SK-N-SH (cell line): ENCODE results near the gene CDKN3. TPM values are rescaled to one million over a fixed set of nuclear protein-coding genes. Genes with fewer than 3 reads are reported as not detected.

Experiments
- CTCF ChIA-PET: fragments of 300-600, 350-600 bp; formaldehyde crosslinking; extraction: SDS; loops from one replicate; lab custom pipeline; 2021; lab: Yijun Ruan, JAX
- POLR2A ChIA-PET: fragments of 350-600 bp; sonication (Branson Sonifier 250); formaldehyde crosslinking; extraction: SDS; loops from one replicate; lab custom pipeline; 2020; ENCODE audit warnings: antibody characterized with exemption, inconsistent platforms; lab: Yijun Ruan, JAX
- DNase-seq: peaks from one replicate; pipeline ENCODE4 v3.0.0; 2012
- H2AFZ ChIP-seq: fragments of 200-600 bp; sonication (generic); 2 replicates; pipeline ENCODE4 v1.8.1; 2016; ENCODE audit warnings: antibody characterized with exemption, mild to moderate bottlenecking, low read depth
- H3F3A ChIP-seq: fragments of 200-600 bp; sonication (generic); replicated peaks from 2 replicates; pipeline ENCODE3; 2016; ENCODE audit warnings: antibody characterized with exemption, mild to moderate bottlenecking; ENCODE audit not compliant: insufficient read depth
- H3K27ac ChIP-seq, 2 experiments: fragments of 200-500 bp in 1 of 2; fragments of 200-600 bp in 1 of 2; sonication (Bioruptor generic) in 1 of 2; sonication (generic), shearing (Covaris generic) in 1 of 2; 2 replicates each; pipeline versions ENCODE4 v1.5.1 to v1.6.1; 2014 to 2016; ENCODE audit warnings: low read depth in 2 of 2, inconsistent platforms in 1 of 2, low read length in 1 of 2, mild to moderate bottlenecking in 1 of 2, mixed read lengths in 1 of 2
- H3K27me3 ChIP-seq: fragments of 200-600 bp; sonication (generic), shearing (Covaris generic); 2 replicates; pipeline ENCODE4 v1.6.1; 2016; ENCODE audit warnings: mixed run types; ENCODE audit not compliant: insufficient read depth
- H3K36me3 ChIP-seq, 2 experiments: fragments of 200-500 bp in 1 of 2; fragments of 200-600 bp in 1 of 2; sonication (Bioruptor generic) in 1 of 2; sonication (generic) in 1 of 2; replicated peaks in 1 of 2; 2 replicates each; pipeline versions ENCODE3 to v1.5.1; 2014 to 2016; ENCODE audit warnings: low read length in 1 of 2, mild to moderate bottlenecking in 1 of 2; ENCODE audit not compliant: insufficient read depth in 2 of 2, control insufficient read depth in 1 of 2
- H3K4me1 ChIP-seq, 2 experiments: fragments of 200-500 bp in 1 of 2; fragments of 200-600 bp in 1 of 2; sonication (Bioruptor generic) in 1 of 2; sonication (generic), shearing (Covaris generic) in 1 of 2; 2 replicates each; pipeline versions ENCODE4 v1.5.1 to v1.6.1; 2014 to 2016; ENCODE audit warnings: low read depth in 1 of 2, low read length in 1 of 2, mixed run types in 1 of 2; ENCODE audit not compliant: insufficient read depth in 2 of 2, control insufficient read depth in 1 of 2
- H3K4me2 ChIP-seq: fragments of 200-600 bp; sonication (generic), shearing (Covaris generic); 2 replicates; pipeline ENCODE4 v1.6.1; 2017; ENCODE audit warnings: mixed run types
- H3K4me3 ChIP-seq, 2 experiments: fragments of 200-500 bp in 1 of 2; fragments of 200-600 bp in 1 of 2; sonication (Bioruptor generic) in 1 of 2; sonication (generic), shearing (Covaris generic) in 1 of 2; 2 replicates each; pipeline versions ENCODE4 v1.5.1 to v1.8.1; 2014 to 2016; ENCODE audit warnings: low read depth in 2 of 2, inconsistent platforms in 1 of 2, low read length in 1 of 2, mild to moderate bottlenecking in 1 of 2, mixed read lengths in 1 of 2, moderate library complexity in 1 of 2
- H3K79me2 ChIP-seq: fragments of 200-600 bp; sonication (generic); 2 replicates; pipeline ENCODE4 v1.8.1; 2017; ENCODE audit warnings: mild to moderate bottlenecking; ENCODE audit not compliant: insufficient read depth
- H3K9ac ChIP-seq: fragments of 200-600 bp; sonication (generic); 2 replicates; pipeline ENCODE4 v1.6.1; 2017; ENCODE audit warnings: mixed run types
- H3K9me2 ChIP-seq: fragments of 200-600 bp; sonication (generic); 2 replicates; pipeline ENCODE4 v1.6.1; 2017; ENCODE audit warnings: mixed run types
- H3K9me3 ChIP-seq: fragments of 200-600 bp; sonication (generic); 2 replicates; pipeline ENCODE4 v1.6.1; 2017; ENCODE audit warnings: mixed run types, mild to moderate bottlenecking, moderate library complexity
- H4K20me1 ChIP-seq: fragments of 200-600 bp; sonication (generic); 2 replicates; pipeline ENCODE4 v1.6.1; 2017; ENCODE audit warnings: mild to moderate bottlenecking, mixed run types; ENCODE audit not compliant: insufficient read depth
- CHD2 ChIP-seq: fragments of 150-350 bp; IDR thresholded peaks from 2 replicates; pipeline ENCODE4 v1.6.1; 2018; ENCODE audit warnings: low read length; ENCODE audit not compliant: partially characterized antibody
- CTCF ChIP-seq: fragments of 200-600 bp; sonication (generic); IDR thresholded peaks from 2 replicates; pipeline ENCODE4 v1.6.1; 2017; ENCODE audit warnings: antibody characterized with exemption, mild to moderate bottlenecking, moderate library complexity
- EZH2phosphoT487 ChIP-seq: fragments of 200-600 bp; sonication (generic); IDR thresholded peaks from 2 replicates; pipeline ENCODE4 v1.6.1; 2017; ENCODE audit warnings: low read depth, mixed run types, mild to moderate bottlenecking, antibody characterized with exemption, moderate library complexity, borderline replicate concordance
- FOSL2 ChIP-seq: IDR thresholded peaks from 2 replicates; pipeline ENCODE4 v1.4.0; 2012; ENCODE audit warnings: low read depth, mild to moderate bottlenecking, moderate library complexity, borderline replicate concordance
- FOXJ3 ChIP-seq: sonication (generic); formaldehyde crosslinking; IDR thresholded peaks from 2 replicates; pipeline ENCODE4 v1.5.1; 2020; ENCODE audit warnings: mild to moderate bottlenecking, missing genetic modification reagents
- GATA2 ChIP-seq: sonication (generic); formaldehyde crosslinking; IDR thresholded peaks from 2 replicates; pipeline ENCODE4 v1.5.0; 2020; ENCODE audit warnings: mild to moderate bottlenecking, missing genetic modification reagents
- JUND ChIP-seq: IDR thresholded peaks from 2 replicates; pipeline ENCODE4 v1.4.0; 2012
- MXI1 ChIP-seq: IDR thresholded peaks from 2 replicates; pipeline ENCODE4 v1.6.1; 2012; ENCODE audit warnings: mild to moderate bottlenecking, low read depth, low read length, improper control_type of control experiment
- NRF1 ChIP-seq: IDR thresholded peaks from 2 replicates; pipeline ENCODE4 v1.6.1; 2012; ENCODE audit warnings: low read depth, mild to moderate bottlenecking, low read length
- PBX3 ChIP-seq: IDR thresholded peaks from 2 replicates; pipeline ENCODE4; 2012
- POLR2AphosphoS5 ChIP-seq: IDR thresholded peaks from 2 replicates; pipeline ENCODE4 v1.6.1; 2012; ENCODE audit warnings: low read depth, low read length
- RAD21 ChIP-seq: IDR thresholded peaks from 2 replicates; pipeline ENCODE4 v1.6.1; 2012; ENCODE audit warnings: mild to moderate bottlenecking, low read length
- RCOR1 ChIP-seq: fragments of 150-350 bp; IDR thresholded peaks from 2 replicates; pipeline ENCODE4 v1.6.1; 2017; ENCODE audit warnings: antibody characterized with exemption, low read length
- REST ChIP-seq: IDR thresholded peaks from 2 replicates; pipeline ENCODE4 v1.6.1; 2012; ENCODE audit warnings: mild to moderate bottlenecking, low read depth, low read length, moderate library complexity
- RFX5 ChIP-seq: IDR thresholded peaks from 2 replicates; pipeline ENCODE4 v1.6.1; 2012; ENCODE audit warnings: mild to moderate bottlenecking, improper control_type of control experiment, low read length
- SMC3 ChIP-seq: IDR thresholded peaks from 2 replicates; pipeline ENCODE4 v1.6.1; 2012; ENCODE audit warnings: low read depth, low read length, improper control_type of control experiment
- USF1 ChIP-seq: IDR thresholded peaks from 2 replicates; pipeline ENCODE4 v1.4.0; 2012; ENCODE audit warnings: low read depth, borderline replicate concordance
- USF2 ChIP-seq: fragments of 150-350 bp; IDR thresholded peaks from 2 replicates; pipeline ENCODE4 v1.6.1; 2017; ENCODE audit warnings: antibody characterized with exemption, low read length, low read depth, borderline replicate concordance
- YY1 ChIP-seq: IDR thresholded peaks from 2 replicates; pipeline ENCODE4 v1.4.0; 2012; ENCODE audit warnings: low read depth, mild to moderate bottlenecking
- ZBTB33 ChIP-seq: IDR thresholded peaks from 2 replicates; pipeline ENCODE4 v1.4.0; 2012; ENCODE audit warnings: low read depth, borderline replicate concordance
- WGBS: methylation state at CpG from one replicate; pipeline ENCODE4 v1.1.6; 2017; ENCODE audit warnings: low lambda C conversion rate; 5-methylcytosine and 5-hydroxymethylcytosine counted together
- polyA plus RNA-seq, 3 experiments: library from polyadenylated mRNA; depleted of rRNA; stranded (reverse); fragments of >200 nt; gene quantifications; 2 replicates each; pipeline ENCODE4 v1.2.3, GENCODE V29; 2012

The CDKN3 gene
- polyA plus RNA-seq, 1 of the 3 experiments (the other 2 are of a cell fraction) = 26.7 TPM

GRCh38 chr14:54440873-54441868 lies 44.4 kb downstream of the CDKN3 start, which contains the start of gene CNIH1:
TSS of gene CNIH1 (minus strand) at chr14:54441374. CDS start at chr14:54441327, 47 bp downstream.
- peaks cover 7% of the 10 kb centered on the region for H3F3A ChIP-seq
- peak within 1 kb of the TSS; percentile 91 for H3K9ac ChIP-seq
- H3K4me2 ChIP-seq = peak within 1 kb of the TSS; percentile 83
- H3K4me1 ChIP-seq = peaks cover 12 to 21% of the 10 kb centered on the region in 2 experiments; a peak in 3 of 4 replicates
- H3K9me3 ChIP-seq = no peaks in the 10 kb centered on the region
- peak within 1 kb of the TSS; percentile 85 to 87 for H3K4me3 ChIP-seq
- CTCF ChIA-PET = interaction anchor here (0.6 to 2.5 kb wide), 13 partner anchors 9 to 123 kb away, joined by 3 to 13 read pairs (median 3); no protein-coding TSS in a partner anchor
- POLR2A ChIA-PET = no interaction called here
- WGBS = 2% methylated on average over 26 of the region's 100 CpGs
- peaks cover 47% of the 10 kb centered on the region for H3K79me2 ChIP-seq
- peak; percentile 99 for DNase-seq
- peak within 1 kb of the TSS; percentile 90 to 99 for H3K27ac ChIP-seq
- no peaks in the 10 kb centered on the region for H3K9me2 ChIP-seq
- H3K27me3 ChIP-seq = no peaks in the 10 kb centered on the region
- H3K36me3 ChIP-seq = peaks cover 3 to 9% of the 10 kb centered on the region in 2 experiments
- peaks cover 11% of the 10 kb centered on the region for H4K20me1 ChIP-seq
- peak within 1 kb of the TSS; percentile 99 for H2AFZ ChIP-seq
- TF ChIP-seq EZH2phosphoT487 = no peak
- peak; percentile 90 for TF ChIP-seq NRF1
- peak; percentile 62 for TF ChIP-seq PBX3
- no peak for TF ChIP-seq FOSL2
- TF ChIP-seq POLR2AphosphoS5 = peak; percentile 77
- 0 out of 2 replicates have a peak, but pooled peaks have one; percentile 21 for TF ChIP-seq REST
- peak; percentile 45; the same call in 1 of the 2 replicates for TF ChIP-seq USF1
- TF ChIP-seq CHD2 = peak; percentile 38
- TF ChIP-seq ZBTB33 = no peak
- TF ChIP-seq RCOR1 = no peak
- no peak for TF ChIP-seq RFX5
- no peak for TF ChIP-seq USF2
- peak; percentile 89 for TF ChIP-seq CTCF
- TF ChIP-seq YY1 = peak; percentile 78
- no peak for TF ChIP-seq JUND
- peak; percentile 34; the same call in 1 of the 2 replicates for TF ChIP-seq SMC3
- TF ChIP-seq RAD21 = peak; percentile 42
- TF ChIP-seq FOXJ3 (CRISPR knock-in tag) = no peak
- no peak for TF ChIP-seq GATA2 (CRISPR knock-in tag)
- TF ChIP-seq MXI1 = peak; percentile 85
